Stimulated activated CD4-positive, alpha-beta T cell treated with anti-CD3 and anti-CD28 coated beads, Interleukin-15, amount 100 ng/mL, for 1 hour (primary cell): ENCODE data around the gene TRIM47.
"Not testable (repeated sequence)": the region's sequence is repeated elsewhere in the genome, so short reads cannot be mapped to it uniquely, and the experiment has no call there.

Experiments used
- DNase-seq, 2 donors: peaks; one replicate each; pipeline ENCODE4 v3.0.0-alpha.2; 2020; ENCODE audit warnings: low read depth in 1 of 2, low spot score in 1 of 2

The TRIM47 gene

GRCh38 chr17:75872434-75873351, 5.7 kb downstream of the TRIM47 start:
- DNase-seq, result peak in 1 of 2 donors; percentile 51

DNA sequence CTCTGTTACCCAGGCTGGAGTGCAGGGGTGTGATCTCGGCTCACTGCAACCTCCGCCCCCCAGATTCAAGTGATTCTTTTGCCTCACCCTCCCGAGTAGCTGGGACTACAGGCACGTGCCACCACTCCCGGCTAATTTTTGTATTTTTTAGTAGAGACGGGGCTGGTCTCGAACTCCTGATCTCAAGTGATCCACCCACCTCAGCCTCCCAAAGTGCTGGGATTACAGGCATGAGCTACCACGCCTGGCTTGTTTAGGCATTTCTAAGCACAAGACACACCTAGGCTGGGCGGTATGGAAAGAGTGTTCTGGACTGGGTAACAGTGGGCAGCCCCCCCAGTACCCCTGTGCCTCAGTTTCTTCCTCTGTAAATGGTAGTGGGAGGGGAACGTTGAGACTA, 8.2 kb downstream of the TRIM47 start:
- DNase-seq, result not testable (repeated sequence)

GRCh38 chr17:75869282-75870141, 8.9 kb downstream of the TRIM47 start:
- no peak for DNase-seq

- not testable (repeated sequence) for DNase-seq
Observed at GRCh38 chr17:75868730-75869281, 9.6 kb downstream of the TRIM47 start.

- not testable (repeated sequence) for DNase-seq
Observed at GRCh38 chr17:75865404-75866188, 12.8 kb downstream of the TRIM47 start.

DNA sequence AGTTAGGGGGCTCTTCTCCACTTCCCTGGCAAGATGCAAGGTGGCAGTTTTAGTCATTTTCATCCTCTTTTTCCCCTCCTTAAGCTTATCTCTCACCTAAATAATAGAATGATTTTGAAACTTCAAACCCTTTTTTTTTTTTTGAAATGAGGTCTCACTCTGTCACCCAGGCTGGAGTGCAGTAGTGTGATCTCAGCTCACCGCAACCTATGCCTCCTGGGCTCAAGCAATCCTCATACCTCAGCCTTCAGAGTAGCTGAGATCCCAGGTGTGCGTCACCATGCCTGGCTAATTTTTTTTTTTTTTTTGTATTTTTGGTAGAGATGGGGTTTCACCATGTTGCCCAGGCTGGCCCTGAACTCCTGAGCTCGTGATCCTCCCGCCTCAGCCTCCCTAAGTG, 13.5 kb downstream of the TRIM47 start:
- DNase-seq, result not testable (repeated sequence)

- no peak for DNase-seq
Observed at GRCh38 chr17:75864448-75864871, 13.9 kb downstream of the TRIM47 start.

DNA sequence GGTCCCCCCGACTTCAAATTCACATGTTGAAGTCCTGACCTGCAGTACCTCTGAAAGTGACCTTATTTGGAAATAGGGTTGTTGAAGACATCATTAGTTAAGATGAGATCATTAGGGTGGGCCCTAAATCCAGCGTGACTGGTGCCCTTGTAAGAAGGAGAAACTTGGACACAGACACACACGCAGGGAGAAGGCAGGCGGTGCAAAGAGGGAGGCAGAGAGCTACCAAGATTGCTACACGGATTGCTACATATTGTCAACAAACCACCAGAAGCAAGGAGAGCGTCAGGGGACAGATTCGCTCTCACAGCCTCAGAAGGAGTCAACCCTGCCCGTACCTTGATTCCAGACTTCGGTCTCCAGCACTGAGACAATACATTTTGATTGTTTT, 16.5 kb downstream of the TRIM47 start:
- no peak for DNase-seq

DNA sequence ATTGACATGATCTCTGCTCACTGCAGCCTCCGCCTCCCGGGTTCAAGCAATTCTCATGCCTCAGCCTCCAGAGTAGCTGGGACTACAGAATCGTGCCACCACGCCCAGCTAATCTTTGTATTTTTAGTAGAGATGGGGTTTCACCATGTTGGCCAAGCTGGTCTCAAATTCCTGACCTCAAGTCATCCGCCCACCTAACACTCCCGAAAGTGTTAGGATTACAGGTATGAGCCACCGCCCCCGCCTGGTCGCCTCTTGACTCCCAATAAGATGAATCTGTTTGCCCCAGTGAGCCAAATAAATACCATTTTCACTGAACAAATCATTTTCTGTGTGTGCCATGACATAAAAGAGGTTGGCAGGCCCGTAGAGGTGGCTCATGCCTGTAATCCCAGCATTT, 19.0 kb downstream of the TRIM47 start:
- not testable (repeated sequence) for DNase-seq

DNA sequence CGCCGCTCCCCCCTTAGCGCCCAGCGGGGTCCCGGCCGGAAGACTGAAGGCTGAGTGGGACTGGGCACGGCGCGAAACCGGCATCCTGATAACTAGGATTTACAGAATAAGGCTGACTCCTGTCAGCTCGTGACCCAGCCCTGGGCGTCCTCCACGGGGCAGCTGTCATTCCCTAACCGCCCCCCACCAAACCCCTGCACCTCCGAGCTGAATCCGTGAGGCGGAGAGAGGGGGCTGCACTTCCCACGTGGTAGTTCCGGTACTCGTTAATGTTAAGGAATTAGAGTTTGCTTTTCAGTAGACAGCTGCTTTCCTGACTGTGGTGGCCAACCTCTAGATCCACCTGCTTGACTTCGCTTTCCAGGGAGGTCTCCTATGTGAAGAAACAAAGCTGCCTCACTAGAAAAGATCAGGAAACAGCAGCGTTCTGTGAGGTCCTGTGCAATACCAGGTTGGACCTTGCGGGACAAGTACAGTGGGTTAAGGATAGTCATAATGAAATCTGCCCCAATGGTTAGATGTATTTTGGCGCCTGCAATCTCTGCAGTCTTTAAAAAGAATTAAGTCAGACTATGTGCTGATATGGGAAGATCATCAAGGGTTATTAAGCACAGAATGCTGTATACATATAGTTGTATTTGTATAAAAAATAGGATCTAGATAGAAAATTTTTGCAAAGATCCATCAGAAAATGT, 22.2 kb downstream of the TRIM47 start:
- DNase-seq, result no peak

DNA sequence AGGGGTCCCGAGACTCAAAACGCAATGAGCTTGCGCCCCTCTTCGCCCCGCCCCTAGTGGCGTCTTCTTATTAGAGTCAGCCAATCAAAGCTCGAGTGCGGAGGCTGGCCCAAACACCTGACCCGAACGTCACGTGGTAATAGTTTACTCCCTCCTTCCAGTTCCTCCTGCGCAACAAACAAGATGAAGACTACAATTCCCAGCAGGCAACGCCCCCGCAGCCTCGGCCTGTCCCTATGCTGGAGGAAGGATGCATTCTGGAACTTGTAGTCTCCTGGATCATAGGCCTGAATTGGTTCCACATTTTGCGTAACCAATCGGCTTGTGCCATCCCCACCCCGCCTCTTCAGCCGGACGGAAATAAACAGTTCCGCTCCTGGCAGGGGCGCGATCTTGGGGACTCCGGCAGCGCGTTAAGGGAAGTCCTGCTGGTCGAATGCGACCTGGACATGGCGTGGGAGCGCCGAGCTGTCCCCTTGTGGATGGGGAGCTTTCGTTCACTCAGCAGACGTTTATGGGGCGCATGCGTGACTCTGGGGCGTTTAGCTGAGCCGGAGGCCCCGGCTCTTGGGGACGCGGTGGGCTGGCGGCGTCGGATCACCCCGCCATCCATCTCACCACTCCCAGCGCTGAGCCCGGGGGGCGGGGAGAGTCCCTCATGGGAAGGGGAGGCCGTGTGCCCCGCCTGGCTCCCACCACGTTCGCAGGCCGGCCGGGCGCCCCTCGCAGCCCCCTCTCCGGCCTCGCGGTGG, 22.9 kb downstream of the TRIM47 start, which contains the start of gene WBP2:
TSS of gene WBP2 (minus strand) at position 26 of the 752 bp plus-strand sequence. CDS start 38 bp downstream, outside the sequence.
- peak; percentile 91 to 93 for DNase-seq

DNA sequence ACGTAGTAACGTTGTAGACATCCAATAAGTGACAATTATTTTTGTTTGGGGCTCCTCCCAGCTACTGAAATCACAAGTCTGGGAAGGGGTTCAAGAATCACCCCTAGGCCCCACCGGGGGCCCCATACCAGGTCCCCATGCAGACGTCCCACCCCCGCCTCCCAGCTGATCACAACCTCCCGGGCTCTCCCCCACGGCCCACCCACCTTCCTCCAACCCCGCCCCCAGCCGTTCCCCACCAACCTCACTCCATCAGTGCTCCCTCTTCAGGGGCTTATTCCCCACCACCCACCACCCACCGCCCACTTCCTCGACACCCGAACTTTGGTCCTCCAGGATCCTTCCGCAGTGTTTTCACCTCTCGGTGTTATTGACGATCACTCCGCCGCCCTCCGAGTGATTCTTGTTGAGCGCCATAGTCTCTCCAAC, 23.5 kb downstream of the TRIM47 start:
- DNase-seq, result no peak

GRCh38 chr17:75854101-75854748, 24.2 kb downstream of the TRIM47 start:
- no peak for DNase-seq

- no peak for DNase-seq
Observed at GRCh38 chr17:75853433-75853832, 24.9 kb downstream of the TRIM47 start.

DNA sequence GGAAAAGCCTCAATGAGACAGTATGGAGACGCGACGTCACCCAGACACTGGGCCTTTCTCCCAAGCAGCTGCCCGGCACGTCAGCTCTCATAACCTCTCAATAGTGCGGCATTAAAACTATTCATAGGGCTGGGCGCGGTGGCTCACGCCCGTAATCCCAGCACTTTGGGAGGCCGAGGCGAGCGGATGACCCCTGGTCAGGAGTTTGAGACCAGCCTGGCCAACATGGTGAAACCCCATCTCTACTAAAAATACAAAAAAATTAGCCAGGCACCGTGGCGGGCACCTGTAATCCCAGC, 26.7 kb downstream of the TRIM47 start:
- DNase-seq, result not testable (repeated sequence)

- no peak for DNase-seq
Observed at GRCh38 chr17:75850928-75851692, 27.3 kb downstream of the TRIM47 start.

DNA sequence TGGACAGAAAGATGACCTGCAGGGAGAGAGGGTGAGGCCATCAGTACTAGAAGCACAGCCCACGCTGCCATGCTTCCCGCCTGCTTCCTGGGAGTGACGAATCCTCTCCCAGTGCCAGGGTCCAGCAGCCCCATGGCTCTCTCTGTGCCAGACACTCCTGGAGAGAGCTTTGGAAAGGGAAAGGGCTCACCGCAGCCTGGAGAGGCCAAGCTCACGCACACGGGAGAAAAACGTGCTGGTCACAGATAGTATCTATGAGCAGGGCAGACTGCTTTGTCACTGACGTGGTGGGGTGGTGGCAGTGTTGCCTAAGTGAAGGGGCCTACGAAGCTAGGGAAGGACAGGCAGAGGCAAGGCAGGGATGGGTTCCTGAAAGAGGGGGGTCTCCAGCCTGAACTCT, 28.7 kb downstream of the TRIM47 start:
- DNase-seq, result no peak

DNA sequence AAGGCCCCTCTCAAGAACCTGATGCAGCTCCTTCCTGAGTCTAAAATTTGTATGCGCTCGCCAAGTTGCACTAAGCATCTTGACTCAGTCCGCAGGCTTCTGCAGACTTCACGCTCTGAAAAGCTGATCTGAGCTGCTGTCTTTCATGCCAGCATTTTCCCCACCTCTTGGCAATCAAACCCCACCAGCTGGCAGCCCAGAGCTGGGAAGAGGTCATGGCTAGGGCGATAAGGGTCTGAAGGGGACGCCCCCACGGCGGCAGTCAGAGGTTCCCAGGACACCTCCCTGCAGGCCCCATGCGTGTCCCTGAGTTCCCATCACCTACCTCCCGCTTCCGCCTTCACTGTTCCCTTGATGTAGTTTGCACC, 29.1 kb downstream of the TRIM47 start:
- DNase-seq, result no peak
